SU-DHL-6 (cell line): Measurements from ENCODE around the gene MOV10L1.

ENCODE experiments used
- EZH2phosphoT487 ChIP-seq: fragments of 200-600 bp; sonication (generic), shearing (Covaris generic); conservative IDR thresholded peaks from 2 replicates; pipeline ENCODE4 v1.6.1; 2018; ENCODE audit warnings: mild to moderate bottlenecking, antibody characterized with exemption, low read length, moderate library complexity, mixed read lengths
- TF ChIP-seq, protein P1 (sequence below): fragments of 200-600 bp; sonication (generic); IDR thresholded peaks from one replicate; pipeline ENCODE4 v1.5.1; 2017; ENCODE audit warnings: antibody characterized with exemption, mild to moderate bottlenecking, low read length, moderate library complexity; ENCODE audit not compliant: insufficient read depth, poor library complexity, severe bottlenecking

DNA sequence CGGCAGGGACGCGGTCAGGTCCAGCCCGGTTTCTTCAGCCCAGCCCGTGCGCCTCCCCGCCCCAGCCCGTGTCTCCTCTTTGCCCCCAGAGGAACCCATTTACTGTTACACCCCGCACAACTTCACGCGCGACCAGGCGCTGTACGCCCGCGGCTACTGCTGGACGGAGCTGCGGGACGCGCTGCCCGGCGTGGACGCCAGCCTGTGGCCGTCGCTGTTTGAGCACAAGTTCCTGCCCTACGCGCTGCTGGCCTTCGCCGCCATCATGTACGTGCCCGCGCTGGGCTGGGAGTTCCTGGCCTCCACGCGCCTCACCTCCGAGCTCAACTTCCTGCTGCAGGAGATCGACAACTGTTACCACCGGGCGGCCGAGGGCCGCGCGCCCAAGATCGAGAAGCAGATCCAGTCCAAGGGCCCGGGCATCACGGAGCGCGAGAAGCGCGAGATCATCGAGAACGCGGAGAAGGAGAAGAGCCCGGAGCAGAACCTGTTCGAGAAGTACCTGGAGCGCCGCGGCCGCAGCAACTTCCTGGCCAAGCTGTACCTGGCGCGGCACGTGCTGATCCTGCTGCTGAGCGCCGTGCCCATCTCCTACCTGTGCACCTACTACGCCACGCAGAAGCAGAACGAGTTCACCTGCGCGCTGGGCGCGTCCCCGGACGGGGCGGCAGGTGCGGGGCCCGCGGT lies 87.2 kb downstream of the MOV10L1 start:
- TF ChIP-seq, protein P1, sequence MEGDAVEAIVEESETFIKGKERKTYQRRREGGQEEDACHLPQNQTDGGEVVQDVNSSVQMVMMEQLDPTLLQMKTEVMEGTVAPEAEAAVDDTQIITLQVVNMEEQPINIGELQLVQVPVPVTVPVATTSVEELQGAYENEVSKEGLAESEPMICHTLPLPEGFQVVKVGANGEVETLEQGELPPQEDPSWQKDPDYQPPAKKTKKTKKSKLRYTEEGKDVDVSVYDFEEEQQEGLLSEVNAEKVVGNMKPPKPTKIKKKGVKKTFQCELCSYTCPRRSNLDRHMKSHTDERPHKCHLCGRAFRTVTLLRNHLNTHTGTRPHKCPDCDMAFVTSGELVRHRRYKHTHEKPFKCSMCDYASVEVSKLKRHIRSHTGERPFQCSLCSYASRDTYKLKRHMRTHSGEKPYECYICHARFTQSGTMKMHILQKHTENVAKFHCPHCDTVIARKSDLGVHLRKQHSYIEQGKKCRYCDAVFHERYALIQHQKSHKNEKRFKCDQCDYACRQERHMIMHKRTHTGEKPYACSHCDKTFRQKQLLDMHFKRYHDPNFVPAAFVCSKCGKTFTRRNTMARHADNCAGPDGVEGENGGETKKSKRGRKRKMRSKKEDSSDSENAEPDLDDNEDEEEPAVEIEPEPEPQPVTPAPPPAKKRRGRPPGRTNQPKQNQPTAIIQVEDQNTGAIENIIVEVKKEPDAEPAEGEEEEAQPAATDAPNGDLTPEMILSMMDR: no peak
- no peak for TF ChIP-seq EZH2phosphoT487
